ENCODE measurements around the gene ATG10. TPM values are rescaled to one million over a fixed set of nuclear protein-coding genes. Genes with fewer than 3 reads are reported as not detected.

ATG10 gene
- total and polyA plus RNA-seq, 2 experiments from 2014 or later: 12.5 to 17.7 TPM

DNA sequence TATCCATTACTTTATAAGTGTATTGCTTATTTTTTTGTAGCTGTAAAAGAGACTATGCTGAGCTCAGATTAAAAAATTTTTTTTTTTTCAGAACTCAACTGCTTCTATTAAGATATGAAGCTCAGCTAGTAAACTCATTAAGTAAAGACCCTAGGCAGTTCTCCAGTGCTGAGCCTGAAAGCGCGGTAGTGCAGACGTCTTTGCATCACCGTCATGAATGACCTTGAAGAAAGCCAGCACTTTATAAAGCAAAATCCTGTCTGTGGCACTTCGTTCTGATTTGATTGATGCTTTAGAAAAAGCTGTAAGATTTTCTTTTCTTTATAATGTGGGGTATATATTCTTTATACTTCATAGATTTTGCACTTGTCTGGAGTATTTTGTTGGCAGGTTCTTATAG lies 105.7 kb downstream of the ATG10 start (continued):
- TF ChIP-seq, protein P1, sequence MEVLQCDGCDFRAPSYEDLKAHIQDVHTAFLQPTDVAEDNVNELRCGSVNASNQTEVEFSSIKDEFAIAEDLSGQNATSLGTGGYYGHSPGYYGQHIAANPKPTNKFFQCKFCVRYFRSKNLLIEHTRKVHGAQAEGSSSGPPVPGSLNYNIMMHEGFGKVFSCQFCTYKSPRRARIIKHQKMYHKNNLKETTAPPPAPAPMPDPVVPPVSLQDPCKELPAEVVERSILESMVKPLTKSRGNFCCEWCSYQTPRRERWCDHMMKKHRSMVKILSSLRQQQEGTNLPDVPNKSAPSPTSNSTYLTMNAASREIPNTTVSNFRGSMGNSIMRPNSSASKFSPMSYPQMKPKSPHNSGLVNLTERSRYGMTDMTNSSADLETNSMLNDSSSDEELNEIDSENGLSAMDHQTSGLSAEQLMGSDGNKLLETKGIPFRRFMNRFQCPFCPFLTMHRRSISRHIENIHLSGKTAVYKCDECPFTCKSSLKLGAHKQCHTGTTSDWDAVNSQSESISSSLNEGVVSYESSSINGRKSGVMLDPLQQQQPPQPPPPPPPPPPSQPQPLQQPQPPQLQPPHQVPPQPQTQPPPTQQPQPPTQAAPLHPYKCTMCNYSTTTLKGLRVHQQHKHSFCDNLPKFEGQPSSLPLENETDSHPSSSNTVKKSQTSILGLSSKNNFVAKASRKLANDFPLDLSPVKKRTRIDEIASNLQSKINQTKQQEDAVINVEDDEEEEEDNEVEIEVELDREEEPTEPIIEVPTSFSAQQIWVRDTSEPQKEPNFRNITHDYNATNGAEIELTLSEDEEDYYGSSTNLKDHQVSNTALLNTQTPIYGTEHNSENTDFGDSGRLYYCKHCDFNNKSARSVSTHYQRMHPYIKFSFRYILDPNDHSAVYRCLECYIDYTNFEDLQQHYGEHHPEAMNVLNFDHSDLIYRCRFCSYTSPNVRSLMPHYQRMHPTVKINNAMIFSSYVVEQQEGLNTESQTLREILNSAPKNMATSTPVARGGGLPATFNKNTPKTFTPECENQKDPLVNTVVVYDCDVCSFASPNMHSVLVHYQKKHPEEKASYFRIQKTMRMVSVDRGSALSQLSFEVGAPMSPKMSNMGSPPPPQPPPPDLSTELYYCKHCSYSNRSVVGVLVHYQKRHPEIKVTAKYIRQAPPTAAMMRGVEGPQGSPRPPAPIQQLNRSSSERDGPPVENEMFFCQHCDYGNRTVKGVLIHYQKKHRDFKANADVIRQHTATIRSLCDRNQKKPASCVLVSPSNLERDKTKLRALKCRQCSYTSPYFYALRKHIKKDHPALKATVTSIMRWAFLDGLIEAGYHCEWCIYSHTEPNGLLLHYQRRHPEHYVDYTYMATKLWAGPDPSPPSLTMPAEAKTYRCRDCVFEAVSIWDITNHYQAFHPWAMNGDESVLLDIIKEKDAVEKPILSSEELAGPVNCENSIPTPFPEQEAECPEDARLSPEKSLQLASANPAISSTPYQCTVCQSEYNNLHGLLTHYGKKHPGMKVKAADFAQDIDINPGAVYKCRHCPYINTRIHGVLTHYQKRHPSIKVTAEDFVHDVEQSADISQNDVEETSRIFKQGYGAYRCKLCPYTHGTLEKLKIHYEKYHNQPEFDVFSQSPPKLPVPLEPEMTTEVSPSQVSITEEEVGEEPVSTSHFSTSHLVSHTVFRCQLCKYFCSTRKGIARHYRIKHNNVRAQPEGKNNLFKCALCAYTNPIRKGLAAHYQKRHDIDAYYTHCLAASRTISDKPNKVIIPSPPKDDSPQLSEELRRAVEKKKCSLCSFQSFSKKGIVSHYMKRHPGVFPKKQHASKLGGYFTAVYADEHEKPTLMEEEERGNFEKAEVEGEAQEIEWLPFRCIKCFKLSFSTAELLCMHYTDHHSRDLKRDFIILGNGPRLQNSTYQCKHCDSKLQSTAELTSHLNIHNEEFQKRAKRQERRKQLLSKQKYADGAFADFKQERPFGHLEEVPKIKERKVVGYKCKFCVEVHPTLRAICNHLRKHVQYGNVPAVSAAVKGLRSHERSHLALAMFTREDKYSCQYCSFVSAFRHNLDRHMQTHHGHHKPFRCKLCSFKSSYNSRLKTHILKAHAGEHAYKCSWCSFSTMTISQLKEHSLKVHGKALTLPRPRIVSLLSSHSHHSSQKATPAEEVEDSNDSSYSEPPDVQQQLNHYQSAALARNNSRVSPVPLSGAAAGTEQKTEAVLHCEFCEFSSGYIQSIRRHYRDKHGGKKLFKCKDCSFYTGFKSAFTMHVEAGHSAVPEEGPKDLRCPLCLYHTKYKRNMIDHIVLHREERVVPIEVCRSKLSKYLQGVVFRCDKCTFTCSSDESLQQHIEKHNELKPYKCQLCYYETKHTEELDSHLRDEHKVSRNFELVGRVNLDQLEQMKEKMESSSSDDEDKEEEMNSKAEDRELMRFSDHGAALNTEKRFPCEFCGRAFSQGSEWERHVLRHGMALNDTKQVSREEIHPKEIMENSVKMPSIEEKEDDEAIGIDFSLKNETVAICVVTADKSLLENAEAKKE (CRISPR knock-in tag; IDR thresholded peaks at IDR 0.05): no peak
- no peak for TF ChIP-seq NANOG (IDR thresholded peaks at IDR 0.05; ENCODE audit: borderline replicate concordance)

DNA sequence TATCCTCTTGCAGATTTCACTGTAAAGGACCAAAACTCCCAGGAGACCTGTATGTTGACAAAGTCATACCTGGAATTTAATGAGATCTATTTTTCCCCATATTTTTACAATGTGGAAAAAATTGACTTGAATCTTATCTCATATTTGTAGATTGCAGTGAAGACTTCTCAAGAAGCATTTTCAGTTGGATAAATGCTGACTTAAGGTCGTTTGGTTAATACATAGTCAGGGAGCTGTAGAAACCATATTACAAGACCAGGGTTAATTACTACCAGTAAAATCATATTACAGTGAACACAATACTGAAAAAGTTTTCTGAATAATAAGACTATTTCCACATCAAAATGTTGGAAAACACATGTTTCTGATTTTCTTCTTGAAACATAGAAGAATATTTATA lies 119.8 kb downstream of the ATG10 start:
- Histone ChIP-seq H3K4me1 (ENCODE audit: insufficient read depth) (no peaks in the 10 kb centered on the region), H3K4me2 (no peak overlapping the region), H3K36me3 (ENCODE audit: insufficient read depth) (peaks cover 8% of the 10 kb centered on the region; the same call in 1 of the 2 replicates), H3F3A (replicated peaks; ENCODE audit: low read depth) (no peaks in the 10 kb centered on the region), H2AFZ (no peak overlapping the region), H3K27me3 (ENCODE audit: insufficient read depth) (no peaks in the 10 kb centered on the region), H4K20me1 (replicated peaks; ENCODE audit: insufficient read depth) (no peaks in the 10 kb centered on the region), H3K79me2 (replicated peaks; ENCODE audit: insufficient read depth) (no peaks in the 10 kb centered on the region), H3K4me3 (no peak overlapping the region), H3K27ac (ENCODE audit: low read depth) (no peak overlapping the region), H3K9me2 (ENCODE audit: insufficient read depth) (peaks cover 5% of the 10 kb centered on the region; the same call in 1 of the 2 replicates)
- Mint-ChIP-seq H3K36me3 (ENCODE audit: low read depth) (peaks cover 39% of the 10 kb centered on the region), H3K9me3 (peaks cover 29% of the 10 kb centered on the region), H3K27me3 (ENCODE audit: insufficient read depth, low read depth, poor library complexity) (no peaks in the 10 kb centered on the region), H3K4me3 (no peak overlapping the region), H3K27ac (no peak overlapping the region), H3K4me1 (peaks cover 2% of the 10 kb centered on the region; the same call in 2 of the 3 replicates)
- ATAC-seq (no peak), DNase-seq (ENCODE audit: low spot score) (no peak)
- TF ChIP-seq NANOG (IDR thresholded peaks at IDR 0.05; ENCODE audit: borderline replicate concordance): no peak
- no peak for TF ChIP-seq JUNB (IDR thresholded peaks at IDR 0.05; ENCODE audit: unreplicated experiment)
- TF ChIP-seq, protein P2, sequence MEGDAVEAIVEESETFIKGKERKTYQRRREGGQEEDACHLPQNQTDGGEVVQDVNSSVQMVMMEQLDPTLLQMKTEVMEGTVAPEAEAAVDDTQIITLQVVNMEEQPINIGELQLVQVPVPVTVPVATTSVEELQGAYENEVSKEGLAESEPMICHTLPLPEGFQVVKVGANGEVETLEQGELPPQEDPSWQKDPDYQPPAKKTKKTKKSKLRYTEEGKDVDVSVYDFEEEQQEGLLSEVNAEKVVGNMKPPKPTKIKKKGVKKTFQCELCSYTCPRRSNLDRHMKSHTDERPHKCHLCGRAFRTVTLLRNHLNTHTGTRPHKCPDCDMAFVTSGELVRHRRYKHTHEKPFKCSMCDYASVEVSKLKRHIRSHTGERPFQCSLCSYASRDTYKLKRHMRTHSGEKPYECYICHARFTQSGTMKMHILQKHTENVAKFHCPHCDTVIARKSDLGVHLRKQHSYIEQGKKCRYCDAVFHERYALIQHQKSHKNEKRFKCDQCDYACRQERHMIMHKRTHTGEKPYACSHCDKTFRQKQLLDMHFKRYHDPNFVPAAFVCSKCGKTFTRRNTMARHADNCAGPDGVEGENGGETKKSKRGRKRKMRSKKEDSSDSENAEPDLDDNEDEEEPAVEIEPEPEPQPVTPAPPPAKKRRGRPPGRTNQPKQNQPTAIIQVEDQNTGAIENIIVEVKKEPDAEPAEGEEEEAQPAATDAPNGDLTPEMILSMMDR (conservative IDR thresholded peaks at IDR 0.05; ENCODE audit: low read depth in 2 of 2): no peak
- no peak for TF ChIP-seq EZH2 (IDR thresholded peaks at IDR 0.05; ENCODE audit: low read depth, unreplicated experiment)
- no peak for TF ChIP-seq ZNF114 (CRISPR knock-in tag; IDR thresholded peaks at IDR 0.05)
- TF ChIP-seq, protein P1 (CRISPR knock-in tag; IDR thresholded peaks at IDR 0.05): no peak
- TF ChIP-seq CREB1 (CRISPR knock-in tag; IDR thresholded peaks at IDR 0.05; ENCODE audit: low read depth): no peak
- TF ChIP-seq EZH2phosphoT487 (IDR thresholded peaks at IDR 0.05; ENCODE audit: unreplicated experiment): no peak
